Testis (tissue), 2 donors: ENCODE results near the gene PTTG2.

ENCODE experiments used
- CTCF ChIP-seq, 3 experiments: fragments of 450-650 bp in 2 of 3; fragments of 200-600 bp in 1 of 3; sonication (generic) in 1 of 3; IDR thresholded peaks; one replicate each; pipeline ENCODE4 v1.5.1; 2016 to 2019; ENCODE audit warnings: antibody characterized with exemption in 3 of 3, mild to moderate bottlenecking in 2 of 3, moderate library complexity in 1 of 3
- POLR2A ChIP-seq: fragments of 450-650 bp; IDR thresholded peaks from one replicate; pipeline ENCODE4 v1.6.1; 2017; ENCODE audit warnings: antibody characterized with exemption, mild to moderate bottlenecking, moderate library complexity

- TF ChIP-seq CTCF (IDR thresholded peaks at IDR 0.05) (no peak), POLR2A (no peak)
Measured at GRCh38 chr4:38004062-38004461, 43.9 kb downstream of the PTTG2 start.
